Calu3 (cell line): Measurements from ENCODE around the gene NFE2L2. TPM values are rescaled to one million over a fixed set of nuclear protein-coding genes. Genes with fewer than 3 reads are reported as not detected.
A peak's percentile ranks its signal among the peaks of the same experiment; 100 is the strongest.

ENCODE experiments used
- BruUV-seq: library from RNA; stranded (reverse); fragments of 400-500 nt; replicated peaks from 2 replicates; lab custom pipeline; 2021; lab: Mats Ljungman, UMichigan
- CTCF ChIA-PET: fragments of 300-600 bp; sonication (Branson Sonifier 250); formaldehyde crosslinking; loops from one replicate; lab custom pipeline; 2022; ENCODE audit warnings: antibody characterized with exemption; lab: Charles Lee
- DNase-seq: peaks from one replicate; pipeline ENCODE4 v3.0.0; 2022
- H3K27ac Mint-ChIP-seq: one replicate; pipeline ENCODE4 v1.8.0; 2022; ENCODE audit warnings: mixed read lengths; ENCODE audit not compliant: unreplicated experiment
- H3K27me3 Mint-ChIP-seq: one replicate; pipeline ENCODE4 v1.8.0; 2022; ENCODE audit warnings: mixed read lengths; ENCODE audit not compliant: unreplicated experiment
- H3K36me3 Mint-ChIP-seq: one replicate; pipeline ENCODE4 v1.8.0; 2022; ENCODE audit warnings: mild to moderate bottlenecking, moderate library complexity, mixed read lengths; ENCODE audit not compliant: insufficient read depth, unreplicated experiment
- H3K4me1 Mint-ChIP-seq: one replicate; pipeline ENCODE4 v1.8.0; 2022; ENCODE audit warnings: mild to moderate bottlenecking, low read depth, mixed read lengths; ENCODE audit not compliant: unreplicated experiment
- H3K4me3 Mint-ChIP-seq: one replicate; pipeline ENCODE4 v1.8.0; 2022; ENCODE audit warnings: mild to moderate bottlenecking, low read depth, moderate library complexity, mixed read lengths; ENCODE audit not compliant: unreplicated experiment
- H3K9me3 Mint-ChIP-seq: one replicate; pipeline ENCODE4 v1.8.0; 2022; ENCODE audit warnings: low read depth, mixed read lengths; ENCODE audit not compliant: unreplicated experiment
- CTCF ChIP-seq: fragments of 200-600 bp; IDR thresholded peaks from one replicate; pipeline ENCODE4 v1.8.0; 2022; ENCODE audit warnings: antibody characterized with exemption; ENCODE audit not compliant: unreplicated experiment
- intact Hi-C: fragments of 100-400 bp; cut with micrococcal nuclease; formaldehyde crosslinking; loops from one replicate; pipeline ENCODE4 v1.10.0; 2022; ENCODE audit not compliant: unreplicated experiment
- total RNA-seq: library from RNA; stranded (reverse); gene quantifications from 2 replicates; pipeline ENCODE4 v1.2.3, GENCODE V29; 2022

NFE2L2 gene
- total RNA-seq, 1 experiment from 2014 or later = 128 TPM

- intact Hi-C loops = loop anchor here (1.0 kb wide), 1 partner anchor 15 kb away; no protein-coding TSS in a partner anchor
- no peaks in the 10 kb centered on the region for H3K27me3 Mint-ChIP-seq
- TF ChIP-seq CTCF = no peak
- no peak for DNase-seq
- no peaks in the 10 kb centered on the region for H3K9me3 Mint-ChIP-seq
- BruUV-seq = no TSS peak
- peaks cover 84% of the 10 kb centered on the region for H3K36me3 Mint-ChIP-seq
- H3K4me1 Mint-ChIP-seq = peaks cover 65% of the 10 kb centered on the region
- CTCF ChIA-PET = interaction anchor here (1.6 kb wide), 1 partner anchor 9 kb away, joined by 5 read pairs; no protein-coding TSS in a partner anchor
- no peak overlapping the region for H3K4me3 Mint-ChIP-seq
- H3K27ac Mint-ChIP-seq = peak overlapping the region; percentile 94
Observed at GRCh38 chr2:177246000-177246399, 18.5 kb downstream of the NFE2L2 start.

- Mint-ChIP-seq H3K36me3 (peaks cover 81% of the 10 kb centered on the region), H3K27ac (peak overlapping the region; percentile 94), H3K4me1 (peaks cover 61% of the 10 kb centered on the region), H3K27me3 (no peaks in the 10 kb centered on the region), H3K4me3 (peak overlapping the region; percentile 56), H3K9me3 (no peaks in the 10 kb centered on the region)
- CTCF ChIA-PET = interaction anchor here (0.7 to 1.6 kb wide), 4 partner anchors 10 to 72 kb away, joined by 3 to 5 read pairs (median 4); no protein-coding TSS in a partner anchor
- intact Hi-C loops = loop anchor here (1.0 kb wide), 1 partner anchor 16 kb away; no protein-coding TSS in a partner anchor
- BruUV-seq = no TSS peak
- DNase-seq = peak; percentile 53
- no peak for TF ChIP-seq CTCF
Observed at GRCh38 chr2:177245010-177245422, 19.5 kb downstream of the NFE2L2 start.

GRCh38 chr2:177244244-177244771 lies 20.2 kb downstream of the NFE2L2 start:
- no peak for TF ChIP-seq CTCF
- H3K9me3 Mint-ChIP-seq = no peaks in the 10 kb centered on the region
- BruUV-seq = no TSS peak
- peak overlapping the region; percentile 94 for H3K27ac Mint-ChIP-seq
- no peak for DNase-seq
- H3K36me3 Mint-ChIP-seq = peaks cover 87% of the 10 kb centered on the region
- CTCF ChIA-PET = interaction anchor here (0.7 to 1.6 kb wide), 3 partner anchors 10 to 71 kb away, joined by 3 to 5 read pairs (median 3); no protein-coding TSS in a partner anchor
- no peaks in the 10 kb centered on the region for H3K27me3 Mint-ChIP-seq
- peaks cover 65% of the 10 kb centered on the region for H3K4me1 Mint-ChIP-seq
- intact Hi-C loops = loop anchor here (5.0 kb wide), 2 partner anchors 53 to 153 kb away; no protein-coding TSS in a partner anchor
- H3K4me3 Mint-ChIP-seq = peak overlapping the region; percentile 56

- BruUV-seq = no TSS peak
- peak overlapping the region; percentile 99 for H3K27ac Mint-ChIP-seq
- H3K36me3 Mint-ChIP-seq = peaks cover 87% of the 10 kb centered on the region
- intact Hi-C loops = loop anchor here (5.0 kb wide), 2 partner anchors 54 to 154 kb away; no protein-coding TSS in a partner anchor
- CTCF ChIA-PET = no interaction called here
- TF ChIP-seq CTCF = no peak
- H3K4me3 Mint-ChIP-seq = peak overlapping the region; percentile 70
- no peaks in the 10 kb centered on the region for H3K27me3 Mint-ChIP-seq
- H3K4me1 Mint-ChIP-seq = peaks cover 68% of the 10 kb centered on the region
- H3K9me3 Mint-ChIP-seq = no peaks in the 10 kb centered on the region
- DNase-seq = no peak
Observed at GRCh38 chr2:177243476-177243875, 21.1 kb downstream of the NFE2L2 start.
